HG03575 (cell line): ENCODE data around the gene INSYN1.

ENCODE experiments used
- ATAC-seq: cut with Tn5 transposase; IDR thresholded peaks from one replicate; pipeline ENCODE4 v1.9.1; 2021; ENCODE audit not compliant: unreplicated experiment, insufficient number of reproducible peaks, low FRiP score; ENCODE audit errors: extremely low read depth

Gene INSYN1

DNA sequence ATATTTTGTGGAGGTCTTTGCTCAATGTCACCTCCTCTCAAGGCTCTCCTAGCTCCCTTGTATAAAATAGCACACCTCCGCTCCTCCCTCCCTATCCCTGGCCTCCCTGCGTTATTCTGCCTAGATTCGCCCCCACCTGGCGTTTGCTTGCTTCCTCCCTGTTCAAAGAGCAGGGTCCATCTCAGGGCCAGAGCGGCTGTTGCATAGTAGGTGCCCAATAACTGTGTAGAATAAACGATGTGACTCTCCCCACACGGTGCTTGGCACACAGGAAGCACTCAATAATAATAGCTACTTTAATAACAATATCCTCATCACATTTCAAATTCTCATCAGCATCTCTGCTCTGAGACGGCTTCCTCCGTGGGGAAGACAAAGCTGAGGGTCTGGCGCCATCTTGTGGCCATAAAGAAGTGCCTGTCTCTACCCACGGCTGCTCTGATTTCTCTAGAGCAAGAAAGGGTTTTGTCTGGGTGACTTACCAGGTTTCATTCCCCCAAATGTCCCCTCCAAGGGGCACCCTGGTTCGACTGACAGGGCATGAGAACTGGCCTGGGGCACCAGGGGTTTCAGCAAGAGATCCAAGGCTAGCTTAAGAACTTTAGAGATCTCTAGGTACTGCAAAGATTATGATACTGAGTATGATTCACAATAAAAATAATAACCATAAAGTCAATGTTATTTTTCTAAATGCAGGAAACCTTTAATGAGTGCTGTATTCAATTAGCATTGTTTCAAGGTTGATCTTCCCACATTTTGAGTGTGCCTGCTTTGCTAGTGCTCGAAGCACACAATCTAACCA, 52.9 kb downstream of the INSYN1 start:
- ATAC-seq = no peak

DNA sequence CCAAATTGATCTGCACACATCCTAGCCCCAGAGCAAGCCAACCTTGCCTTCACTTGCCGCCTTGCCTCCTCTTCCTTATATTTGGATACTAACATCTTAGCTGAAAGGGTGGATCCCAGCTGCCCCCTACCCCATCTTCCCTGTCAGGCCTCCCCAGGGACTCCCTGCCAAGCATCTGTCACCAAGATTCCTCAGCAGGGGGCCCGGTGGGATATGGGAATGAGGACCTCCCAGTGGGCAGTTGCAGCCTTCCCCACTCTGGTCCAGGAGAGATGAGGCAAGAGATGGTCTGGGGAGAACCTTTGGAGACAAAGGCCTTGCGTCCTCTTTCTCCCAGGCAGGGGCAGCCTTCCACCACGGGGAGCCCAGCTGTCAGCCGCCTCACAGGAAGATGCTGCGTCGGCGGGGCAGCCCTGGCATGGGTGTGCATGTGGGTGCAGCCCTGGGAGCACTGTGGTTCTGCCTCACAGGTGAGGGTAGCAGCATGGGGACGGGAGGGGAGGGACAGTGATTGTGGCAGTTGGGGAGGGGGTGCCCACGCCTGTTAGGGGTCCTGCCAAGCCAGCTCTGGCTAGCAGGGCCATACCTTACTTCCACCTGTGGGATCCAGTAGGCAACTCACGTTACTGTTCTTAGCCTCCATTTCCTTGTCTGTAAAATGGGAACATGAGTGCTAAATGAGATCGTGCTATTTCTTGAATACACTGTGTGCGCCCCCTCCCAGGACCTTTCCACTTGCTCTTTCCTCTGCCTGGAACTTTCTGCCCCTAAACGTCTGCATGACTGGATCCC, 53.7 kb downstream of the INSYN1 start:
- no peak for ATAC-seq

DNA sequence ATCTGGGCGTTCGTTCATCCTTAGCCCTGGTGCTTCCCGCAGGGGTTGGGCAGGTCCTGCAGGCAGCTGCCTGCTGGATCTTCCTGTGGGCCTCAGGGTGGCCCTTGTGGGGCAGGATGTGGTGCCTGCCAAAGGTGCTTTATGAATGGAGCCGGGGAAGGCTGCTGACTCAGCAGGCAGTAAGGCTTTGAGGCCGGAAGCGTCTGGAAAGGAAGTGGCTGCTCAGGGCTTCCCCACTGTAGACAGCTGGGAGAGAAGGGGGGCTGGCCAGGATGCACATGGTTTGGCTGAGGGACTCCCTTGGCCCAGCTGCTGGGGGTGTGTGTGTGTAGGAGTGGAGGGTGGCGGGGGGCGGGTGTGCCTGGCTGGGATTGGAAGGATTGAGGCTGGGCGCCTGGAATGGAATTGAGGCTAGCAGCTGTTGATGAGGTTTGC, 56.1 kb downstream of the INSYN1 start:
- ATAC-seq = no peak

- ATAC-seq = no peak
These were observed 56.5 kb downstream of the INSYN1 start for GRCh38 chr15:73696641-73697001.

- ATAC-seq = no peak
These were observed 57.1 kb downstream of the INSYN1 start for GRCh38 chr15:73695773-73696640.

GRCh38 chr15:73694419-73694818, 58.7 kb downstream of the INSYN1 start:
- no peak for ATAC-seq

DNA sequence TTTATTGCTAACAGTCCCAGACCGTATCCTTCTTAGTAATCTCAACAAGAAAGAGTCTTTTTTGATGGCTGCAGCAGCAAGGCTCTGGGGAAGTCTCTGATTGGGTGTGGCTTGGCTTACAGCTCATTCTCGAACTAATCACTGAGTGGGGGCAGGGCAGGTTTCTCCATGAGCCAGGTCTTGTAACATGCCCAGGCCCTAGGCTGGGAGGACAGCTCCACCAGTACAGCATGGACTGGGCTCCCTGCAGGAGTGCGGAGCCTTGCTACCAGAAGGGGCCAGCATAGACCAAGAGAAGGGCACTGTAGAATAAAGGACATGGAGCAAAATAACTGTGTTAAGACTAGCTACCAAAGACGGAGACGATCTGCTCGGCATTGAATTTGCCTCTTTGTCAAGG, 61.8 kb downstream of the INSYN1 start:
- ATAC-seq = no peak

DNA sequence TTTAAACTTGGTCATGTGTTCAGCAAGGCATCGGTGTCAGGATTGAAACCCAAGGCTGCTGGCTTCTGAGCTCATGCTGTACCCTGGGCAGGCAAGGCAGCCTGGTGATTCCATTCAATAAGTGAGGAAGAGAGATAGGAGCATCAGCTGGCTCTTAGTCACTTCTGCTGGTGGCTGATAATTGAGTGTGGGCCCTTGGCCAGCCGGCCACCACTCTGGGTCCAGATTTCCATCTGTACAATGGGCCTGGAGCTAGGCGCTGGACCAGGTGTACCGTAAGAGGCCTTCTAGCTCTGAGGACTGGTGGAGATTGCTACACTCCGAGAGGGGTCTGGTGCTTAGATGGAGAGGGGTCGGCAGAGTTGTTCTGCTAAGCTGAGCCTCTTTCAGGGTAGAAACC, 64.7 kb downstream of the INSYN1 start:
- no peak for ATAC-seq

DNA sequence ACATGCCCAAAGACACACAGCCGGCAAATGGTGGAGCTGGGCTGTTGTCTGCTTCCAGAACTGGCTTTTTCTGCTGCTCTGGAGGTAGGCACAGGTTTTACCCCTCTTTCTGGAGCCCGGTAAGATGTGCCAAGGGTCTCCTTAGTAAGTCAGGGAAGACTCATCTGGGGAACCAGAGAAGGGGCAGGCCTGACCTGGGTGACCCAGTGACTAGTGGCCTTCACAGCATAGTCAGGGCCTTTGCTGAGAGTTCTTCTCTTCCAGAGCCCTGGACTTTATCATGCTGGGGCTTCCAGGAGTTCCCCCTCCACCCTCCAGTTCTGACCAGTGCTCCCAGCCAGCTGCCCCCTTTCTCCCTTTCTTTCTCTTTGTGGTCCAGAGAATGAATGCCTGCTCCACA, 65.8 kb downstream of the INSYN1 start:
- no peak for ATAC-seq

- no peak for ATAC-seq
These were observed 66.3 kb downstream of the INSYN1 start for GRCh38 chr15:73686781-73687256.

GRCh38 chr15:73685981-73686380, 67.2 kb downstream of the INSYN1 start:
- no peak for ATAC-seq
